Measurements from ENCODE around the gene HES5.

The HES5 gene

DNA sequence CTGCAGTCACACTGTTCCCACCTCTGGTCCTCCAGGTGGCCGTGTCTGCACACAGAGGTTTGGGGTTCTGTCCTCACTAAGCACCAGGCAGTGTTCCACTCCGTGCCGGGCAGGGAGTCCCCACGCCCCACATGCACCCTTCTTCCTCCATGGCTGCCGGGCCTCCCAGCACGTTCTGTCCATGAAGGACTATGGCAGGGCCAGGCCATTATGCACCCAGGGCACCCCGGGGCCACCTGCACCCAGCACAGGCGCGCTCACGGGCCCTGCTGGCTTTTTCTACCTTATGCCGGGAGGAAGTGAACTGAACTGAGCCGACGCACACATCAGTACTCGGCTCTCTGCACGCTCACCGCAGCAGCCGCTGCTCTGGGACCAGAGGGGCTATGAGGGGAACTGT, 13.9 kb downstream of the HES5 start:
- no peak for DNase-seq (ENCODE audit: low spot score)

DNA sequence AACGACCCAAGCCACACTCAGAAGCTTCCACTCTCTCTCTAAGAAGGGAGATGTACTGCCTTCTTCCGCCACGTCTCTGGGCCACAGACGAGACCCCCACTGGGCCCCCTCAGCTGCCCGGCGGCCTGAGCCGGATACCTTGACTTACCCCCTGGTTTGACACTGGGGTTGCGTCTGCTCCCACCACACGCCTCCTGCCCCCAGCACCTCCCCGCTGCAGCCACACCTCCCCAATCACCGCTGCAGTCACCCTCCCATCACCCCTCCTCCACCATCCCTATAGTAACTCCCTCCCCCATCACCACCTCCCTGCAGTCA, 14.3 kb downstream of the HES5 start:
- DNase-seq (ENCODE audit: low spot score): no peak

DNA sequence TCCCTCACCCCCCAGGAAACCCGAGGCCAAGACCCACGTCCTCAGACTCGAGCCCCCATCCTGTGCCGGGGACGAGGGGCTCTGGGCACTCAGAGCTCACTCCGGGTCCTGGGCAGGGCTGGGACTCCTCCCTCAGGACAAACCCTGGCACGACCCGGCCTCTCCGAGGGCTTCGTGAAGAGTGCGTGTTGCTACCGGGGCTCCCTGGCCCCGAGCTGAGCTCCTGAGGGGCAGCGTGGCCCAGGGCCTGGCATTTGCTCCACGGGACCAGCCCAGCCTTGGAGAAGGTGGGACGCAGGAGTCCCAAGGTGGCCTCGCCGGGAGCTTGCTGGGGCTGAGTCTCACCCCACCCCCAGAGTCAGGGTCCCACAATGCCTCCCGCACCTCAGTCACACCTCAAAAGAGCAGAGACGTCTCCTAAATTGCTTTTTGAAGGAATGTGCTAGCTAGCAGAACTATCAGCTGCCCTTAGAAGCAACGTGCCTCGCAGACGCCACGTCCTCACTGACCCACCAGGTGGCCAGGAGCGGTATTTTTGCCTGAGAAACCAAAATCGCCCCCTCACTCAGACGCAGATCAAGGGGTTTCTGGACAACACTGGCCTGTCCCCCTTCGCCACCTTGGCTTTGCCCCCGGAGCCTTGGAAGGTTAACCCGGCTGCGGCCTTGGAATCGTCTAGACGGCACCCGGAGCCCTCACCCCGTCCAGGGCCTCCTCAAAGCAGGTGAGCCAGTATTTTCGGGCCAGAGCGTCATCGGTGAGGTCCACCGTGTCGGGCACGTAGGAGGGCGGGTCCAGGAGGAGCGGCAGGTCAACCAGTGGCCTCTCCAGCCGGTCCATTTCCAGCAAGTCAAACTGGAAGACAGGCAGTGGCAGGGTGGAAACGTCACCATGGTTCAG, 14.9 kb downstream of the HES5 start:
- no peak for DNase-seq (ENCODE audit: low spot score)

DNA sequence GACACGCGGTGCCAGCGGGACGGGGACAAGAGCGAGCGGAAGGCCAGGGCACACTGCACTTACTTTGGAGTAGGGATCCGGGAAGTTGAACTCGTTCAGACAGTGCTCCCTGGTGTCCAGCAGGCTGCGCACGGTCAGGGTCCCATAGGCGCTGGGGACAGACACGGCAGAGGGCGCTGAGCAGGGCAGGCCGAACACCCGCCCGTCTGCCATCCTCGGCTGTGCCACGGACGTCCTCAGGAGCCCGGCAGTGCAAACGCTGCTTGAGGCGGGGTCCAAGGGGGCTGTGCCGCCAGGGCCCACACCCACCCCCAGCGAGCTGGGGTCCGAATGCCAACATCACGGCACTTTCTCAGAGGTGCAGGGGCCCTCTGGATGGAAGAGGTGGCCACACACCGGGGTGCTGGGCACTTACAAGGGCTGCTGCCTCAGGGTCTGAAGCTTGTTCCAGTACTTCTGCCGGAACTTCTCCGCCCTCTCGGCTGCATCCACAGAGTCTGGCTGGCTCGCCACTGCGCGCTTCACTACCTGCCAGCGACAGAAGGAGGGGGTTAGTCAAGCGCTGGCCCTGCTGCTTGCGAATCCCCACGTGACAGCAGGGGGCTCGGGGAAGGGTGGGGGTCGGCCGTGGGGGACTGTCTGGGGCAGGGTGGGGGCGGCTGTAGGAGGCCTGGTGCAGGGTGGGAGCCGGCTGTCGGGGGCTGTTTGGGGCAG, 16.0 kb downstream of the HES5 start:
- no peak for DNase-seq (ENCODE audit: low spot score)

DNA sequence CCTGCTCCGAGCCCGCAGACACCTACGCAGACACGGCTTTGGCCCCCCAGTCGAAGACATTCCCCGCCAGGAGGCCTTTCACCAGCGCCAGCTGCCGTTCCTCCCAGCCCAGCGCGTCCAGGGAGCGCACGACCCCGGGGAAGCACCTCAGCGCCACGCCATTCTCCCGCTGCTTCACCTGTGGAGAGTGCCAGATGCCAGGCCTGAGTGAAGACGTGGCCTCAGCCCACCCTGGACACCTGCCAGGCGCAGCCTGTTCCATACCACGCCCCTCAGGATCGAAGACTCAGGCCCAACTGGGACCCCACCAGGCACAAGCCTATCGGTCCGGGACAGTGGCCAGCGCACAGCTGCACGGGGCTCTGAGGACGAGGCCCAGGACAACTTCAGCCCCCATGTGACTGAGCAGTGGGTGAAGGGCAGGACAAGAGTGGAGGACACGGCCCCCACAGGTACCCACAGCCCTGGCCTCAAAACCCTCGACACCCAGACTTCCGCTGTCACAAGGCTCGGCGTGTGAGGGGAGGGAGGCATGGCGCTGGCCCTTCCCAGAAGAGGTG, 17.1 kb downstream of the HES5 start:
- no peak for DNase-seq (ENCODE audit: low spot score)

DNA sequence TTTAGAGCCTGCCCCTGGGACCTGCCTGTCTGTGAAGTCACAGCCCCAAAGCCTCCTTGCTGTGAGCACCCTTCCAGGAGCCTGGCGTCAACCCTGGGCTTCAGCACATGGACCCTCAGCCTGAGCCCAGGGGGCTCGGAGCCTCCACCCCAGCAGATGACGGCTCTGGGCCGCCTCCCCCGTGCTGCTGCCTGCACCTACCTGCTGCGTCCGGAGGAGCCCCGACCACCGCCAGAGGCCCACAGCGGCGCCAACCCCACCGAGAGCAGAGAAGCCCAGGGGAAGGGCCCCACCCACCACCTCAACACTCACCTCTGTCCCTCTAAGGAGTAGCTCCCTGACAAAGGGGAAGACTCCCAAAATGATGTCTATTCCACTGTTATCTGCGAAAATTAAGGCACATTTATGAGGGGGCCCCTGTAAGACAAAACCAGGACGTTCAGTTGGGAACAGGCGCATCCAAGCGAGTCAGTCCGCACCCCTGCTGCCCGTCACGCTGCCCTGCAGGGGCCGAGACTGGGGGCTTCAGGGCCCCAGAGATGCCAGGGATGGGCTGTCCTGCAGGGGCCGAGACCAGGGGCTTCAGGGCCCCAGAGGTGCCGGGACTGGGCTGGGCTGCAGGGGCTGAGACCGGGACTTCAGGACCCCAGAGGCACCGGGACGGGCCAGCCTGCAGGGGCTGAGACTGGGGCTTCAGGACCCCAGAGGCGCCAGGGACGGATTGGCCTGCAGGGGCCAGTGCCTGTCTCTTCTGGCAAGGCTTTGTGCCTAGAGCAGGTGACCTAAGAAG, 19.5 kb downstream of the HES5 start:
- no peak for DNase-seq (ENCODE audit: low spot score)

DNA sequence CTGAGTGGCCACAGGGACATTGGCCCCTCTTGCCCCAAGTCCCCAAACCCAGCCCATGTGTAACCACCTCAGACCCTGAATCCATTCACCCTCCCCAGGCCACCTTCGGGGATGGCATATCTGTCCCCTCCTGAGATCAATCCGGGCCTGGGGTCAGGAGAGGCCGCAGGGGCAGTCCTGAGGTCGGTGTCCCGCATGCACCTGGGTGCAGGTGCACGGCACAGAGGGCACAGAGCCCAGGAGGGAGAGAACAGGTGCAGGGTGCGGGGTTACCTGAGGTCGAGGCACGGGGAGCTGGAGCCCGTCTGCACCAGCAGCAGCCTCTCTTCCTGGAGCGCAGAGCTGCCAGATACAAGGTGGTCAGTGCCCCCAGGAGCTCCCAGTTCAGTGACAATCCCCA, 20.5 kb downstream of the HES5 start:
- DNase-seq (ENCODE audit: low spot score): no peak

DNA sequence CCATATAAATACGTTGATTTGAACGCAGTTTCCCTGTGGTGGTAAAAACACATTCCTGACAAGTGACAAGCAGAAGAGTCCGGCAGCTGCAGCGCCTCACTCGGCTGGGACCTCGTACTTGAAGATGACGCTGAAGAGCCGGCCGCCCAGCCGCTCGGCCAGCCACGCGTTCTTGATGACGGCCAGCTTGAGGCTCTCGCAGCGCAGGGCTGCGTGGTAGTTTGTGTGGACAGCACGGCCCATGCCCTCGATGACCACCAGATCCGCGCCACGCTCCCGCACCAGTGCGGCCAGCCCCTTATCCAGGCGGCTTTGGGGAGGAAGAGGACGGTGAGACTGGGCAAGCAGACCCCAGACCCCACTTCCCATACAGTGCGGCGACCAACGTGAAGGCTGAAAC, 21.3 kb downstream of the HES5 start:
- no peak for DNase-seq (ENCODE audit: low spot score)

DNA sequence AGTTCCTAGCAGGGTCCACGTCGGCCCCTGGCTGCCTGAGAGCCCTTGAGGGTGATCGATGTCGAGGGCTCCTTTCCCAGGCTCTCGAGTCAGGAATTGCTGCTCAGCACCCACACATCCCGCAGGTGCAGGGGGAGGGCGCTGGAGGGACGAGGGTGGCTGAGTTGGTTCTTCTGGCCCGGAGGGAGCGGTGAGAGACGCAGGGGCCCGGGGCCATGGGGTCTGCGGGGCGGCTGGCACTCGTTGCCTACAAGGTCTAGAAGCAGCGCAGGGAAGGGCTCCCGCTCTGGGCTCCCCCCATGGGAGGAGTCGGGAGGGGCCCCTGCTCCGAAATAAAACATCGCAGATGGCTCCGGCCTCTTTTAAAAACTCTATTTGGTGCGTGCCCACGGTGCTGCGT, 21.9 kb downstream of the HES5 start:
- no peak for DNase-seq (ENCODE audit: low spot score)

DNA sequence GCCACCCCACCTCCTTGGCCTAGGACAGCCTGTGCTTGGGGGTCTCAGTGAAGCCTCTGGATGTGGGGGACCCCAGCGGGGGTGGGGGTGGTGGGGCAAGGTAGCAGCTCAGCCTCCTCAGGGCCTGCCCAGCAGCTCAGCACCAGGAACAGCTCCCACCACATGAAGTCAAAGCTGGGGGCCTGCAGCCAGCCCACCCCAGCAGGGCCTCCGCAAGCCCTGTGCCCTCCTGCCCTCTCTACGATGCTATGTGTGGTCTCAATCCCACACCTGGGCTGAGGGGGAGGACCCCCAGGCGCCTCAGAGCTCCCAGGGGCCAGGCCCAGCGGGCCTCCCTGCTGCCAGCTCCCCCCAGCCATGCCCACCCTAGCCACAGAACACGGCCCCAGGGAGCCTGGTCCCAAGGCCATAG, 22.3 kb downstream of the HES5 start:
- DNase-seq (ENCODE audit: low spot score): no peak

DNA sequence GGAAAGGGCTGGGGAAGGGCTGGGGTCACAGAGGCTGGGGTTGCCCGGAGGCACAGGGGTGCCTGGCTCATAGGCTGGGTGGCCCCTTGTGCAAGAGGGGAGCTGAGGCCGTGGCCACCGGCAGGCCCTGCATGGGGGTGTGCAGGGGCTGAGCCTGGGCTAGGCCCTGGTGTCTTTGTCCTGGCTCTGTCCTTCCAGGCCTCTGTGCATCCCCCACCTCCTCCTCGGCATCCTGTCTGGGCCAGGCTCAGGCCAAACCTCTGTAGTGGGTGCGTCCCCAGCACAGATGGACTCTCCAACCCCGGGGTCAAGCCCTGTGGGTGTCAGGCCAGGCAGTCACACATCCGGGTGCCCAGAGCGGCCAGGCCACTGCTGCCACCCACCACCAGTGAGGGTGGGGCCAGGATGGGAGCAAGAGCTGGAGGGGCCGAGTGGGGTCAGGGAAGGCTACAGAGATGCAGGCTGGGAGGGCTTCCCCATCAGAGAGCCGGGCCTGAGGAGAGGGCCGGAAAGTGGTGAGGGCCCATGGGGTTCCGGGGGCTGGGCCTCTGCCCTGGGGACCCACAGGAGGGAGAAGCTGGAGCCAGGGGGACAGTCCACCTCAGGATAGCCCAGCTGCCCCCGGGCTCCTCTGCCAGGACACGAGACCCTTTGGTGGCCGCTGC, 23.0 kb downstream of the HES5 start:
- no peak for DNase-seq (ENCODE audit: low spot score)

DNA sequence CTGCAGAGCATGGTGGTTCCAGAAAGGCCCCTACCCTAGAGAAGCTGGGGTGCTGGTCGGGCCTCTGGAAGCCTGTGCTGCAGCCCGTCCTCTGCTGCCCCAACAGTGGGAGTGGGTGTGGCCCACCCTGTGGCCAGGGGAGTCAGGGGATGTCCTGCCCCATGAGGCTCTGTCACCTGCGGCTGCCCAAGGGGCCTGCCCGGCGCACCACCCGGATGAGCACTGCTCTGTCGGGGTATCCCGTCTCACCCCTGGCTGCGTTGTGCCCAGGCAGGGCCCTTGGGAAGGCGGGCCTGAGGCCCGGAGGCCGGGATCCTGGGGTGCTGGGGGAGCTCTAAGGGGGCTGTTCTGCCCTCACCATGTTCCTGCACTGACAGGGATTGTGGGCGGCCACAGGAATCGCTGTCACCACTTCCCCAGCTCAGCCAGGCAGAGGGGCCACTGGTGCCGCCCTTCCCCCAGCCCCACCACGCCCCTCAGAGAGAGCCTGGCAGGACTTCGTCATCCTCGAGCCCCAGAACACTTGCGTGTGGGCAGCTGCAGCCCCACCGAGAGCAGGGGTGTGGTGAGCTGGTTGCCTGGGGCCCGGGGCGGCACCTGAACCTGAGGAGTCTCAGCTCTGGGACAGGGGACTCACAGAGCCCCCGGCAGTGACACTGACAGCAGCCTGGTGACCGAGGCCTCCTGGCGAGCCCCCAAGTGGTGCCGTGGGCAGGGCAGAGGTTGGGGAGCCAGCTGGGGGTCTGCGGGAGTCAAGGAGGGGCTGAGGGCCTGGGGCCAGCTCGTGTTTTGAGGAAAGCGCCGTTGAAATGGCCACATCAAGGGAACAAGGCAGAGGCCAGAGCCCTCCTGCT, 23.8 kb downstream of the HES5 start:
- DNase-seq (ENCODE audit: low spot score): no peak

DNA sequence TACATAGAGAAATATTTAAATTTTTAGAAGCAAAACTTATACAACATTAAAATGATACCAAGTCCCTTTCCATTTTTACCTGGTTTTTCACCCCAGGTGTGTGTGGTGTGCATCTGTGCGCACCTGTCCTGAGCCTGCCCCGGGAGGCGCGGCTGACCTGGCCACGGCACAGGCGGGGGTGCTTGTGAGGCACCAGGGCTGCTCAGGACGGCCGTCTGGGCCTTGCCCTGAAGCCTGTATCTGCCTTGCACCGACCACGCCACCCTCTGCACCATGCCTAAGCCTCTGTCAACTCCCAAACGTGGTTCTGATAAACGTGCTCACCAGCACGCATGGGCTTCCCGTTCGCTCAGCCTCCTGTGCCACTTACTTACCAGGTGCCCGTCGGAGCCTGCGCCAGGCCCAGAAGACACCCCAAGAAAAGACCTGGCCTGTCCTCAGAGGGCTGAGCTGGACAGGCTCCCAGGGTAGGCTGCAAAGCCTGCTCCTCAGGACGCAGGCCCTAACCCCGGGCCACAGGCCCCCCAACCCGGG, 24.5 kb downstream of the HES5 start:
- DNase-seq (ENCODE audit: low spot score): no peak

DNA sequence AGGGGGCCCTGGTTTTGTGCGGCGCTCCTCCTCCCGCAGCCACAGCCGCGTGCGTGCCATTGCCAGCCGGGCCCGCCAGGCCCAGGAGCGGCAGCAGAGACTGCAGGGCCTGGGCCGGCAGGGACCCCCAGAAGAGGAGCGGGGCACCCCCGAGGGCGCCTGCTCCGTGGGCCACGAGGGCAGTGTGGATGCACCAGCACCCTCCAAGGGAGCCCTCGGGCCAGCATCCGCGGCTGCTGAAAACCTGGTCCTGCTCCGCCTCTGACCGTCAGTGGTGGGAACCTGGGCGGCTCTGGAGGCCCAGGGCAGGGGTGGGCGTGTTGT, 25.2 kb downstream of the HES5 start:
- no peak for DNase-seq (ENCODE audit: low spot score)

DNA sequence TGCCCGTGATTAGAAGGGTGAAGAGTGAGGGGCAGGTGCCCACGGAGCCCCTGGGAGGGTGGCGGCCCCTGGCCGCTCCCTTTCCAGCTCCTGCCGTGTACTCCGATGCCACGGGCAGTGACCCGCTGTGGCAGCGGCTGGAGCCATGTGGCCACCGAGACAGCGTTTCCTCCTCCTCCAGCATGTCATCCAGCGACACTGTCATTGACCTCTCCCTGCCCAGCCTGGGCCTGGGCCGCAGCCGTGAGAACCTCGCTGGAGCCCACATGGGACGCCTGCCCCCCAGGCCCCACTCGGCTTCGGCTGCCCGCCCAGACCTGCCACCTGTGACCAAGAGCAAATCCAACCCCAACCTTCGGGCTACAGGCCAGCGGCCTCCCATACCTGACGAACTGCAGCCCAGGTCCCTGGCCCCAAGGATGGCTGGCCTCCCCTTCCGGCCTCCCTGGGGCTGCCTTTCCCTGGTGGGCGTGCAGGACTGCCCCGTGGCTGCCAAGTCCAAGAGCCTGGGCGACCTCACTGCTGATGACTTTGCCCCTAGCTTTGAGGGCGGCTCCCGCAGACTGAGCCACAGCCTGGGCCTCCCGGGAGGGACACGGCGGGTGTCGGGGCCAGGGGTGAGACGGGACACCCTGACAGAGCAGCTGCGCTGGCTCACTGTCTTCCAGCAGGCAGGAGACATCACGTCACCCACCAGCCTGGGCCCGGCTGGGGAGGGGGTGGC, 25.7 kb downstream of the HES5 start:
- DNase-seq (ENCODE audit: low spot score): no peak

DNA sequence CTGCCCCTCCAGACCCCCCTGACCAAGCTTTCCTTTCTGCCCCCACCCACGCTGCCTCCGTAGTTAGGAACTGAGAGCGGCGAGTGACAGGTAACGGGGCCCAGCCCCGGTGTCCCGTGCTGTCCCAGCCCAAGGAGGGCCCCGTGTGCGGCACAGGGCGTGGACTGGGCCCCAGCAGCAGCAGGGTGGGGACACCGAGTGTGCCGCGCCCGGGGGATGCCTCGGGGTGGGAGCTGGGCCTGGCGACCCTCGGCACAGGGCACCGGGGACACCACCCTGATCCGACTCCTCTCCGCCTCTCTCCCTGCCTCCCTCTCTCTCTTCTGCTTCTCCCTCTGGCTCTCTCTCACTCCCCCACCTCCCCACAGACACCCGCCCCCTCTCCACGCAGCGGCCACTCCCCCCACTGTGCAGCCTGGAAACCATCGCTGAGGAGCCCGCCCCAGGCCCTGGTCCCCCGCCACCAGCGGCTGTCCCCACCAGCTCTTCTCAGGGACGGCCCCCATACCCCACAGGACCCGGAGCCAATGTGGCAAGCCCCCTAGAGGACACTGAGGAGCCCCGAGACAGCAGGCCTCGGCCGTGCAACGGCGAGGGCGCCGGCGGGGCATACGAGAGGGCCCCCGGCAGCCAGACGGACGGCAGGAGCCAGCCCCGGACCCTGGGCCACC, 26.4 kb downstream of the HES5 start:
- no peak for DNase-seq (ENCODE audit: low spot score)

DNA sequence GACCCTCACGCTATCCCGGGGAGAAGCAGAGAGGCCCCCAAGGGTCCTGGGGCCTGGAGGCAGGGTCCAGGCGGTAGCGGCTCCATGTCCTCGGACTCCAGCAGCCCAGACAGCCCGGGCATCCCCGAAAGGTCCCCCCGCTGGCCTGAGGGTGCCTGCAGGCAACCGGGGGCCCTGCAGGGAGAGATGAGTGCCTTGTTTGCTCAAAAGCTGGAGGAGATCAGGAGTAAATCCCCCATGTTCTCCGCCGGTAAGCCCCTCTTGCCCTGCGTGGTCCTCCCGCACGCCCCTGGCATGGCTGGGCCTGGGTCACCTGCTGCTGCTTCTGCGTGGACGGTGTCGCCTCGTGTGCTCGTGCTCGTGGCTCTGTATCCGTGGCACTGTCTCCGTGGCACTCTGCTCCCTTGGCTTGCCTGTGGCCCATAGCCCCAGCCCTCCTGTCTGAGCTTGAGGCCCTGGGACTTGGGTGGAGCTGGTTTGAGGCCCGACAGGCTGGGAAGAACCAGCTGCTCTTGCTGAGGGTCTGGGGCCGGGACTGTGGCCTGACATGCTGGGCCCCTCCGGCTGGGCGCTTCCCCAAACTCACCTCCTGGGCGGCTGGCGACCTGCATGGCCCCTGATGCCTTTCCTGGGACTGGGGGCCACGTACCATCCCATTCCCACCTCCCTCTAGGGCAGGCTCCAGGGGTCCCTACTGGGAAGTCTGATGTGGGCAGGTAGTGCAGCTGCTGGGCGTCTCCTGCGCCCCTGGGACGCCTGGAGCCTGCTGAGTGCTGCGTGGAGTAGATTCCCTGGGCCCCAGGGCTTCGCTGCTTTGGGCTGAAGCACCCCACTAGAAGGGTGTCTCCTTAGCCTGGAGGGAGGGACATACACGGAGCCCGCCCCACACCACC, 27.2 kb downstream of the HES5 start:
- DNase-seq (ENCODE audit: low spot score): no peak

DNA sequence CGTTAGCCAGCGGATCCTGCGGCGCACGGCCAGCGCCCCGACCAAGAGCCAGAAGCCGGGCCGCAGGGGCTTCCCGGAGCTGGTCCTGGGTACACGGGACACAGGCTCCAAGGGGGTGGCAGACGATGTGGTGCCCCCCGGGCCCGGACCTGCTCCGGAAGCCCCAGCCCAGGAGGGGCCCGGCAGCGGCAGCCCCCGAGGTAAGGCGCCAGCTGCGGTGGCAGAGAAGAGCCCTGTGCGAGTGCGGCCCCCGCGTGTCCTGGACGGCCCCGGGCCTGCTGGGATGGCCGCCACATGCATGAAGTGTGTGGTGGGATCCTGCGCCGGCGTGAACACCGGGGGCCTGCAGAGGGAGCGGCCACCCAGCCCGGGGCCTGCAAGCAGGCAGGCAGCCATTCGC, 27.9 kb downstream of the HES5 start:
- DNase-seq (ENCODE audit: low spot score): no peak

All from SK-N-DZ (cell line).